A549 treated with Mapracorat at 1 μM for 4 hours (cell line): Measurements from ENCODE around the gene BRD3OS. TPM values are rescaled to one million over a fixed set of nuclear protein-coding genes. Genes with fewer than 3 reads are reported as not detected.

Source experiments
- total RNA-seq: library from RNA; stranded (reverse); fragments of 200-300 nt; extraction: Qiagen RNA extraction; gene quantifications from 5 replicates; pipeline ENCODE4 v1.2.3, GENCODE V29; 2022

The BRD3OS gene, protein sequence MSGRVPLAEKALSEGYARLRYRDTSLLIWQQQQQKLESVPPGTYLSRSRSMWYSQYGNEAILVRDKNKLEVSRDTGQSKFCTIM
- 15.0 to 20.3 TPM (median 18.5 TPM) in 5 replicates for total RNA-seq

DNA sequence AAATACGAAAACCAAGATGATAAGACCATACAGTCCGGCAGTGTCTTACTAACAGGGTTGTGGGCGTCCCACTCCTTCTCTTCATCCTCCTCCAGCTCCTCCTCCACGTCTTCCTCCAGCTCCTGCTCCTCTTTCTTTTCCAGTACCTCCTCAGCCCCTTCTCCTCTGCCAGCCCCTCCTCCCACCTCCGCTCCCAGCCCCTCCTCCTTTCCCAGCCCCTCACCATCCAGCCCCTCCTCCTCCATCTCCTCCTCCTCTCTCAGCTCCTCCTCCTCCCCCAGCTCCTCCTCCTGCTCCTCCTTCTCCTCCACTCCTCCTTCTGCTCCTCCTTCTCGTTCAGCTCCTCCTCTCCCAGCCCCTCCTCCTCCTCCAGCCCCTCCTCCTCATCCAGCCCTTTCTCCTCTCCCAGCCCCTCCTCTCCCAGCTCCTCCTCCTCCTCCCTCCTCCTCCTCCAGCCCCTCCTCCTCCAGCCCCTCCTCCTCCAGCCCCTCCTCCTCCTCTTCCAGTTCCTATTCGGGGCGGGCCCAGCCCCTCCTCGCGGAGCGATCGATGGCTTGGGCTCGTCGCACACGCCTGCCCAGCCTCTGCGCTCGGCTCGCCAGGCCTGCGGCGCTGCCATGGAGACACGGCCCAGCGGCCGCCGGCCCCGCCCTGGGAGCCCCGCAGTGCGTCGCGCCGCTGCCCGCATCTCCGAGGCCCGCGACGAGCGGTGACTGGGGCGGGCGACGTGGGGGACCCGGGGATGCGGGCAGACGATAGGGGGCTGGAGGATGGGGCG, at the start of gene BRD3OS:
TSS of gene BRD3OS (plus strand) at position 654 of the 778 bp plus-strand sequence. CDS start 1,267 bp downstream, outside the sequence.

DNA sequence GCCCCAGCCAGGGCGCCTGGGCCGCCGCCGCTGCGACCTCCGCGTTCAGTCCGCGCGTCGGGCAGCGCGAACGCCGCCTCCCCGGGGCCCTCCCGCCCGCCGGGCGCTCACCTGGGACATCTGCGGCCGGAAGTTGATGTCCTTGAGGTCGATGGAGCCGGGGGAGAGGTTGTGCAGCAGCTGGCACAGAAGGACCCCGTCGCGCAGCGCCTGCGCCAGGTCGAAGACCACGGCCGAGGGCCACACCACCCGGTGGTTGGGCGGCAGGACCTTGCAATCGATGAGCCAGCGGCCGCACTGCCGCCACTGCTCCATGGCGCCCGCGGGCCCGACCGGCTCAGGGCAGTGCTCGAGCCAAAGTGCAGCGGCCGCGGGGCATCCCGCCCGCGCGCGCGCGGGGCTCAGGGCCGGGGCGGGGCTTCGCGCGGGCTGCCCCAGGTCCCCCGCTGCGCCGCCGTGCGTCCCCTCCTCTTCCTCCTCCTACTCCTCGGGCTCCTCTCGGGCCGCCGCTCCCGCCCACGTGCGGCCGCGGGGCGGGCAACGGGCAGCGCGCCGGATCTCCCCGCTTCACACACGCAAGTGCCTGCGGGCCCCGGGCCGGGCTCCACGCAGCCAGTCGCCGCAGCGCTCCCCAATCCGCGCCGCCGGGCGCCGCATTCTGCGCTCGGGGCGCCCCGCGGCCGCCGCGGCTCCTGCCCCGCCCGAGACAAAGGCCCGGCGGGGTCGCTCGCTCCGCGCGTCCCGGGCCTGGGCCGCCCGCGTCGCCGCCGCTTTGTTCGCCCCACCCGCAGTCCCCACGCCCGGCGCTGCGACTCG, 33.1 kb upstream of the BRD3OS start, which contains the start of gene VAV2:
TSS of gene VAV2 (minus strand) at position 361 of the 816 bp plus-strand sequence. CDS start at position 315, 46 bp downstream.

DNA sequence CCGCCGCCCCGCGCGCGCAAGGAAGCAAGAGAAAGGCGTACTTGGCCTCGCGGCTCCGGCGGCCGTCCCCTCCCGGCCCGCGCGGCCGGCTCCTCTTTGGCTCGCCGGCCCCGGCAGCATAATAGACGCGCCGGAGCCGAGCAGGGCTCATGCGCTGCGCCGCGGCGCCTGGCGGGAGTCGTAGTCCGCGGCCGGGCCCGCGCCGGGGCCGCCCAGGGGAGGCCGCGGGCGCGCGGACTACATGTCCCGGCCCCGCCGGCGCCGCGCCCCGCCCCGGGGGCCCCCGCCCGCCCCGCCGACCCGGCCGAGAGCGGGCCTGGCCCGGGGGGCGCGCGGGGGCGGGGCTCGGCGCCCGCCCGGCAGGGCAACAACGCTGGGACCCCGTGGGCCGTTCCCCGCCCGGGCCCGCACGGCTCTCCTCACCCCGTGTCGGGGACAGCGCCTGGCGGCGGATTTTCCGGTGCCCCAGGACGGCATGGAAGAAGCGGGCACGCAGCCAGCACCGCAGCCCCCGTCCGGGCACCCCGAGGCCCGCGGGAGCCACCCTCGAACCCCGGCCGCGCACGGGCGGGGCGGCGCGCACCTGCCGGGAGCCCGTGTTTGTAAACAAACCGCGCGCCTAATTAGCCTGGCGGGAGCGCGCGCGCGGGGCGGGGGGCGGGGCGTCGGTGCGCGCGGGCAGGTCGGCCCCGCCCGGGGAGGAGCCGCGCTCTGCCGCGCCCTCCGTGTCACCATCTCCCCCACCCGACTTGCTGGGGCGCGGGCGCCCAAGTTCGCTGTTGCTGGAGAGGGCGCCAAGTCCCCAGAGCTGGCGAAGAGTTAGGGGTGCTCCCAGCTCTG, 42.8 kb downstream of the BRD3OS start, which contains the start of gene BRD3:
TSS of gene BRD3 (minus strand) at position 123 of the 840 bp plus-strand sequence. CDS start 14,549 bp downstream, outside the sequence.

Other genes starting within 250 kb of the BRD3OS start
- 33.4 to 41.6 TPM (median 39.5 TPM) in 5 replicates for gene VAV2, start 33.2 kb upstream of the BRD3OS start, total RNA-seq
- 14.3 to 18.8 TPM (median 18.0 TPM) in 5 replicates for gene BRD3, start 42.5 kb downstream of the BRD3OS start, total RNA-seq
- gene WDR5, start 110.6 kb downstream of the BRD3OS start, total RNA-seq = 51.2 to 63.6 TPM (median 62.6 TPM) in 5 replicates
- gene RNU6ATAC, start 139.1 kb downstream of the BRD3OS start, total RNA-seq = not detected in 5 replicates